ENCODE results near the gene POU2F1. TPM values are rescaled to one million over a fixed set of nuclear protein-coding genes. Genes with fewer than 3 reads are reported as not detected.

The POU2F1 gene
- total RNA-seq, 4 donors from 2014 or later, result 14.0 to 45.5 (median 19.8) TPM

DNA sequence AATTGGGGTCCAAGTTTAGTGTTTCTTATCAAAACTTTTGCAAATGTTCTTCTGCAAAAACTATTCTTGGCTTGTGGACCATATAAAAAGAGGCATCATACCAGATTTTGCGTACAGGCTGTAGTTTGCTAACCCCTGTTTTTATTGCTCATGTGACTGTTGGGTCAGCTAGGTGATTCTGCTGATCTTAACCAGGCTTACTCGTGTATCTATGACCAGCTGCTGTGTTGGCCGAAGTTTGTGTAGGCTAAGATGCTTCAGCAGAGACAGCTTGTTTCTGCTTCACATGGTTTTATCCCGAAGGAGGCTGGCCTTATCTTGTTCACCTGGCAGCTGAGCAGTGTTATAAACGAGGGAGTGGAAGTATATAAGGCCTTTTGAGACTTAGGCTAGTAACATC is 38.2 kb downstream of the POU2F1 start:
- Histone ChIP-seq H3K27ac (no peak overlapping the region), H3K9me3 (no peaks in the 10 kb centered on the region), H3K4me1 (peaks cover 12 to 30% of the 10 kb centered on the region in 2 donors), H3K4me3 (replicated peaks in 1 of 3) (no peak overlapping the region), H3K36me3 (no peaks in the 10 kb centered on the region), H3K27me3 (no peaks in the 10 kb centered on the region)
- intact Hi-C loops (cut with DNase I), result no loop called here
- WGBS, 2 donors, result 62 to 65% methylated on average over 5 of the region's 5 CpGs
- TF ChIP-seq POLR2A (IDR thresholded peaks at IDR 0.05), result no peak
- TF ChIP-seq CTCF (IDR thresholded peaks at IDR 0.05), result no peak
- no peak for DNase-seq

- no peak overlapping the region for H3K27ac ChIP-seq
- no peaks in the 10 kb centered on the region for H3K36me3 ChIP-seq
- intact Hi-C loops (cut with DNase I), result loop anchor here (10.0 kb wide), 2 partner anchors 182 to 272 kb away; no protein-coding TSS in a partner anchor
- TF ChIP-seq POLR2A (IDR thresholded peaks at IDR 0.05) (no peak), CTCF (IDR thresholded peaks at IDR 0.05) (no peak)
- no peaks in the 10 kb centered on the region for H3K9me3 ChIP-seq
- H3K27me3 ChIP-seq, result no peaks in the 10 kb centered on the region
- H3K4me3 ChIP-seq (replicated peaks in 1 of 3), result no peak overlapping the region
- DNase-seq, result no peak
- H3K4me1 ChIP-seq, result peaks cover 12 to 36% of the 10 kb centered on the region in 2 donors
Measured at GRCh38 chr1:167262836-167263235, 42.1 kb downstream of the POU2F1 start.

GRCh38 chr1:167263344-167263743 is 42.7 kb downstream of the POU2F1 start:
- 93 to 96% methylated on average over 8 of the region's 8 CpGs for WGBS, 2 donors

DNA sequence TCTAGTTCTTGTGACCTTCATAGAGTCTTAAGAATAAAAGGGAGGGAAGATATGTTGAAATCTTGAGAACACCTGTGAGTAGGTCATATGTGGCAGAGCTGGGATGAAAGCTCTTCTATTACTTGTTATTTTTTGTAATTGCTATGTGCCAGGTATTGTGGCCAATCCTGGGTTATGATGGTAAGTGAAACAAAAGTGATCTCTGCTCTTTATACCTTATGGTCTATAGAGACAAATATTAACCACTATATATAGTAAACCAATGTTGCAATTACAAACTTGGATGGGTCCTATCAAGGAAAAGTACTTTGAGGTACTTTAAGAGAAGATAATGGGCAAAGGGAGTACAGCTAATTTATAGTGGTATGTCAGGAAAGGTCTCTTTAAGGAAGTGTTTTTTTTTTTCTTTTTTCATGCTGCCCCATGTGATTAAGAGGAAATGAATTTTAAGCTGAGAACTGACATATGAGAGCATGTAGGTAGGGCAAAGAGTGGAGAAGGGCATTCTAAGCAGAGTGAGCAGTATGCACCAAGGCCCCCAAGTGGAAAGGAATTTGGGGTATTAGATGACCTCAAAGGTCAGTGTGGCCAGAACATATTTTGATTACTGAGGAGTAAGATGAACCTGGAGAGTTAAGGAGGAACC is 43.3 kb downstream of the POU2F1 start:
- H3K27me3 ChIP-seq, result no peaks in the 10 kb centered on the region
- H3K4me3 ChIP-seq (replicated peaks in 1 of 3), result no peak overlapping the region
- DNase-seq, result no peak
- H3K9me3 ChIP-seq, result no peaks in the 10 kb centered on the region
- H3K27ac ChIP-seq, result no peak overlapping the region
- TF ChIP-seq POLR2A (IDR thresholded peaks at IDR 0.05) (no peak), CTCF (IDR thresholded peaks at IDR 0.05) (no peak)
- H3K4me1 ChIP-seq, result peaks cover 12 to 36% of the 10 kb centered on the region in 2 donors
- intact Hi-C loops (cut with DNase I), result loop anchor here (10.0 kb wide), 2 partner anchors 181 to 271 kb away; no protein-coding TSS in a partner anchor
- no peaks in the 10 kb centered on the region for H3K36me3 ChIP-seq

More at GRCh38 chr1:167263344-167263743, 42.7 kb downstream of the POU2F1 start:
- Histone ChIP-seq H3K4me1 (peaks cover 12 to 36% of the 10 kb centered on the region in 2 donors), H3K4me3 (replicated peaks in 1 of 3) (no peak overlapping the region), H3K9me3 (no peaks in the 10 kb centered on the region), H3K36me3 (no peaks in the 10 kb centered on the region), H3K27ac (no peak overlapping the region), H3K27me3 (no peaks in the 10 kb centered on the region)
- DNase-seq, result no peak
- TF ChIP-seq CTCF (IDR thresholded peaks at IDR 0.05), result no peak
- no peak for TF ChIP-seq POLR2A (IDR thresholded peaks at IDR 0.05)
- intact Hi-C loops (cut with DNase I), result loop anchor here (10.0 kb wide), 2 partner anchors 181 to 271 kb away; no protein-coding TSS in a partner anchor

GRCh38 chr1:167266965-167267364 is 46.3 kb downstream of the POU2F1 start:
- no peak for DNase-seq
- intact Hi-C loops (cut with DNase I), result loop anchor here (10.0 kb wide), 2 partner anchors 178 to 268 kb away; no protein-coding TSS in a partner anchor
- H3K36me3 ChIP-seq, result no peaks in the 10 kb centered on the region
- H3K27ac ChIP-seq, result no peak overlapping the region
- no peaks in the 10 kb centered on the region for H3K27me3 ChIP-seq
- TF ChIP-seq CTCF (IDR thresholded peaks at IDR 0.05) (no peak), POLR2A (IDR thresholded peaks at IDR 0.05) (no peak)
- H3K4me1 ChIP-seq, result peaks cover 15 to 28% of the 10 kb centered on the region in 2 donors
- no peaks in the 10 kb centered on the region for H3K9me3 ChIP-seq
- H3K4me3 ChIP-seq (replicated peaks in 1 of 3), result no peak overlapping the region

Data from thyroid gland (tissue), 4 donors.